ENCODE measurements around the gene TP53TG5.

The TP53TG5 gene

DNA sequence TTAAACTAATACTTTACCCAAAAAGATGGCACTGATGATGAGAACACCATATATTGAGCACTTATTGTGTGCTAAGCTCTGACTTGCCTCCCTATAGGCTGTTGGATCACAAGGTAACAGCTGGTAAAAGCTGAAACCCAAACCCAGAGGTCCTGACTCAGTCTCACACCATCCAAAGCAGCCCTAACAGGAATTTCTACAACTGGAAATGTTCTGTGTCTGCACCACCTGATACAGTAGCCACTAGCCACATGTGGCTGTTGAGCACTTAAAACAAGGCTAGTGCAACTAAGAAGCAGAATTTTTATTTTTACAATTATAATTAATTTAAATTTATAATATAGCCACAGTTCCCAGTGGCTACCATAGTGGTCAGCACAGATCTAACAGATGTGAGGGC lies 54.4 kb downstream of the TP53TG5 start:
- DNase-seq (ENCODE audit: low read depth): no peak

DNA sequence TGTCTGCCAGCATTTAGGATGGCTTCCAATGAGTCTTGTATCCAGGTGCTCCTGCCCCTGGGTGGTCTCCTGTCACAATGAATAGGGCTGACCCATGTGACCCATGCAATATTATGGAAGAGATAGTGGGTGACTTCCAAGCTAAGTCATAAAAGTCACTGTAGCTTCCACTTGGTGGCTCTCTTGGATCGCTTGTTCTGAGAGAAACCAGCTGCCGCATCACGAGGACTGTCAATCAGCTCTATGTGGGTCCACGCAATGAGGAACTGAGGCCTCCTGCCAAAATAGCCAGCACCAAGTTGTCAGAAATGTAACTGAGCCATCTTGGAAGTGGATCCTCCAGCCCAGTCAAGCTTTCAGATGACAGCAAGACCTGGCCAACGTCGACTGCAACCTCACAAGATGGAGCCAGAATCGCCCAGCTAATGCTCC lies 55.2 kb downstream of the TP53TG5 start:
- DNase-seq (ENCODE audit: low read depth): no peak

Data from stimulated activated CD8-positive, alpha-beta memory T cell treated with anti-CD3 and anti-CD28 coated beads, Interleukin-12 subunit alpha, Interleukin-12 subunit beta, amount 100 ng/mL, for 4 hours (primary cell).